Small intestine (tissue), 7 donors: Measurements from ENCODE around the gene LMX1B. TPM values are rescaled to one million over a fixed set of nuclear protein-coding genes. Genes with fewer than 3 reads are reported as not detected.

ENCODE experiments used
- DNase-seq, 2 donors: peaks; one replicate each; pipeline versions ENCODE4 v3.0.0 to v3.0.0-alpha.2; 2013
- FAIRE-seq: peaks from 2 replicates; lab custom pipeline; 2012; peaks lifted over from hg19 to GRCh38; lab: Jason Lieb, UNC
- H3K27ac ChIP-seq, 3 donors: one replicate each; pipeline ENCODE4 v1.5.1; 2013; ENCODE audit warnings: low read length in 2 of 3, mild to moderate bottlenecking in 2 of 3, control low read depth in 1 of 3, inconsistent platforms in 1 of 3, low read depth in 1 of 3, moderate library complexity in 1 of 3
- H3K27me3 ChIP-seq, 3 donors: one replicate each; pipeline ENCODE4 v1.6.1; 2013; ENCODE audit warnings: low read length in 3 of 3, inconsistent platforms in 1 of 3; ENCODE audit not compliant: control insufficient read depth in 3 of 3, insufficient read depth in 3 of 3
- H3K36me3 ChIP-seq, 3 donors: one replicate each; pipeline ENCODE4 v1.6.1; 2013; ENCODE audit warnings: low read length in 3 of 3, inconsistent platforms in 1 of 3, low read depth in 1 of 3, mild to moderate bottlenecking in 1 of 3, moderate library complexity in 1 of 3; ENCODE audit not compliant: control insufficient read depth in 3 of 3, insufficient read depth in 2 of 3
- H3K4me1 ChIP-seq, 3 donors: one replicate each; pipeline ENCODE4 v1.6.1; 2013; ENCODE audit warnings: low read length in 2 of 3, inconsistent platforms in 1 of 3, low read depth in 1 of 3, mild to moderate bottlenecking in 1 of 3, moderate library complexity in 1 of 3; ENCODE audit not compliant: control insufficient read depth in 3 of 3, insufficient read depth in 2 of 3
- H3K4me3 ChIP-seq, 3 donors: one replicate each; pipeline ENCODE4 v1.5.1; 2013; ENCODE audit warnings: low read length in 3 of 3, control low read depth in 1 of 3, inconsistent platforms in 1 of 3, low read depth in 1 of 3, mild to moderate bottlenecking in 1 of 3, moderate library complexity in 1 of 3
- H3K9me3 ChIP-seq, 2 donors: one replicate each; pipeline ENCODE4 v1.6.1; 2013; ENCODE audit warnings: low read depth in 1 of 2, low read length in 1 of 2; ENCODE audit not compliant: control insufficient read depth in 2 of 2, insufficient read depth in 1 of 2
- WGBS, 3 donors: extraction: QIAGEN DNeasy Blood & Tissue Kit; methylation state at CpG; one replicate each; pipeline ENCODE4 v1.1.7; 2013; 5-methylcytosine and 5-hydroxymethylcytosine counted together
- polyA plus RNA-seq, 4 donors: library from polyadenylated mRNA; stranded (reverse) in 3 of 4; unstranded in 1 of 4; fragments of 200-250 nt in 3 of 4; fragments of 120-200 nt in 1 of 4; gene quantifications; one replicate each; pipeline versions ENCODE4 v1.2.1 to v1.2.3, GENCODE V29; 2013
- donor health status: healthy with polysubstance abuse.
- donor health status: control.
- donor health status: control.
- donor health status: Bipolar disorder and iron deficiency.
- donor health status: healthy.

The LMX1B gene
- polyA plus RNA-seq, 4 donors: 0.13 to 0.75 TPM; not detected in 2

- FAIRE-seq: no peak
- H3K27me3 ChIP-seq: peaks cover 0 to 93% (median 44%) of the 10 kb centered on the region in 3 donors
- no peaks in the 10 kb centered on the region for H3K36me3 ChIP-seq
- H3K9me3 ChIP-seq: no peaks in the 10 kb centered on the region
- no peak for DNase-seq
- H3K4me1 ChIP-seq: no peaks in the 10 kb centered on the region
- no peak overlapping the region for H3K27ac ChIP-seq
- 14 to 18% (median 14%) methylated on average over 11 of the region's 11 CpGs for WGBS, 3 donors
- H3K4me3 ChIP-seq: no peak overlapping the region
These were observed 62.5 kb downstream of the LMX1B start for GRCh38 chr9:126676102-126676684.

DNA sequence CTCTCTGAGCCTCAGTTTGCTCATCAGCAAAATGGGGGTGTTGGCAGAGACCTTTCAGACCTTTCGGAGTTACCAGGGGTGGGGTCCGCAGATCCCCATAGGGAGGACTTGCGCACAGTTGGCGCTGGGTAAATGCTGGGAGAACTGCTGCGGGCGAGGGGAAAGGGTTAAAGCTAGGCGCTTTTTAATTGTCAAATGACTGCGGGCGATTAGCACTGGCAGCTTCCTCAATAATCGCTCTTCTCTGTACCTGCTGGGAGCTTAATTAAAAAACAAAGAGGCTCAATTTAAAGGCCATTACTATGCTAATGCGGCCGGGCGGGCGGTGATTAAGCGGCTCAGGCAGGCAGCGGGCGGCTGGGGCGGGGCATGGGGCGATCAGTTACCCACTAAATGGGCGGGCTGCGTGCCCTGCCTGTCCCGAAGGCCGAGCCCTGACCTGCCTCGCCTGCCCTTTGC, 63.0 kb downstream of the LMX1B start:
- H3K27me3 ChIP-seq: peaks cover 0 to 92% (median 44%) of the 10 kb centered on the region in 3 donors
- FAIRE-seq: no peak
- 2 to 7% (median 5%) methylated on average over 24 of the region's 24 CpGs for WGBS, 3 donors
- DNase-seq: no peak
- H3K4me3 ChIP-seq: no peak overlapping the region
- H3K36me3 ChIP-seq: no peaks in the 10 kb centered on the region
- H3K9me3 ChIP-seq: no peaks in the 10 kb centered on the region
- H3K4me1 ChIP-seq: no peaks in the 10 kb centered on the region
- no peak overlapping the region for H3K27ac ChIP-seq

DNA sequence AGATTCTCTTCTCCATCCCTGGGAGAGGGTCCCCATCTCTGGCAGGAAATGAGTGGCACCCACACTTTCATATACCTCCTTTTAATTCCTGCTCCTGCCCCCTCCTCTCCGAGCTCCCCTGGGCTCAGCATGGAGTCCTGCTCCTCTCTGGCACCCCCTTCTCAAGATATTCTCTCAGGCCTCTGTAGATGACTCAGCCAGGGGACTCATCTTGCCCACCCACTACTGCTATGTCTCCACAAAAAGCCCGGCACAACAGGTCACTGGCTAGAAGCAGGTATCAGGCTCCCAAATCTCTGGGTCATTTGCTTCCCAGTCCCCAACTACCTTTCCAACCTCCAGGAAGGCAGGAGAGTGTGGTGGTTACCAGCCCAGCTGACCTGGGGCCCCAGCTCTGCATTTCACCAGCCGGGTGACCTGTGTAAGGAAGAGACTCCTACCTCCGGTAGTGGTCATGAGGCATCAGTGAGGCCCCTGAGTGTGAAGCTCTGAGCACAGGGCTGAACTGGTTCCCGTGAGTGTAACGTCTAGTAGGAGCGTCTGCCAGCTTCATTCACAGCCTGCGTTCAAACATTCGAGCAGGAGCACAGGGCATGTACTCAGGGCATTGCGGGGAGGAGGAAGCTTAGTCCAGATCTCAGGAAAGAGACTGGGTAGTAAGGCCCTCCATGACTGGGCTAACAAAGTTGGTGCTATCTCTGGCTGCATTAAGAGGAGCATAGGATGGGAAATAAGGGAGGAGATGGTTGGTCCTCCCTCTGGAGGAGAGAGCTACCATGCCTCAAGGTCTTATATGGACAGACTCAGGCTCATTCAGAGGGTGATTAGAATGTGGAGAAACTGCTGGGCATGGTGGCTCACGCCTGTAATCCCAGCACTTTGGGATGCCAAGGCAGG, 63.7 kb downstream of the LMX1B start:
- DNase-seq: no peak
- FAIRE-seq: no peak
- Histone ChIP-seq H3K9me3 (peaks cover 0 to 2% of the 10 kb centered on the region in 2 donors), H3K27ac (no peak overlapping the region), H3K27me3 (peaks cover 0 to 92% (median 41%) of the 10 kb centered on the region in 3 donors), H3K36me3 (no peaks in the 10 kb centered on the region), H3K4me1 (no peaks in the 10 kb centered on the region), H3K4me3 (no peak overlapping the region)
- 22 to 26% (median 23%) methylated on average over 11 of the region's 11 CpGs for WGBS, 3 donors

DNA sequence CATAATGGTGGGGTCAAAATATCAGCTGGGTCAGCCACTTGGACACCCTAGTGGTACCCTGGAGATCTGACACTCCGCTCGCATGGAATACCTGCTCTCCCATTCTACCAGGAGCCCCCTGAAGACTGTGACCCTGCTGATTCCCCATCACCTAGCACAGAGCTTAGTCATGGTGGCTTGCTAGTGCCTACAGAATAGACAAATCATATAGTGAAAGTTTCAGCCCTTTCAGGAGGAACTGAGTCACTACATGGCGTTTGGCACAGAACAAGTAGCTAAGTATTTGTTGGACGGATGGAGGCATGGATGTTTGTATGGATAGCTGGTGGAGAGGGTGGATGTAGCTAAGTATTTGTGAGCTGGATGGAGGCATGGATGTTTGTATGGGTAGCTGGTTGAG, 65.3 kb downstream of the LMX1B start:
- FAIRE-seq: no peak
- H3K4me1 ChIP-seq: peaks cover 0 to 3% (median 0%) of the 10 kb centered on the region in 3 donors
- H3K9me3 ChIP-seq: peaks cover 0 to 2% of the 10 kb centered on the region in 2 donors
- DNase-seq: no peak
- 70 to 81% (median 75%) methylated on average over 4 of the region's 4 CpGs for WGBS, 3 donors
- peaks cover 6 to 90% (median 33%) of the 10 kb centered on the region in 3 donors for H3K27me3 ChIP-seq
- no peak overlapping the region for H3K27ac ChIP-seq
- H3K4me3 ChIP-seq: no peak overlapping the region
- no peaks in the 10 kb centered on the region for H3K36me3 ChIP-seq

- FAIRE-seq: no peak
- DNase-seq: no peak
- Histone ChIP-seq H3K36me3 (no peaks in the 10 kb centered on the region), H3K9me3 (peaks cover 0 to 2% of the 10 kb centered on the region in 2 donors), H3K4me1 (peaks cover 0 to 3% (median 0%) of the 10 kb centered on the region in 3 donors), H3K27ac (no peak overlapping the region), H3K27me3 (peaks cover 9 to 90% (median 34%) of the 10 kb centered on the region in 3 donors), H3K4me3 (no peak overlapping the region)
- WGBS, 3 donors: 24 to 47% (median 28%) methylated on average over 7 of the region's 7 CpGs
These were observed 67.6 kb downstream of the LMX1B start for GRCh38 chr9:126681336-126681735.

DNA sequence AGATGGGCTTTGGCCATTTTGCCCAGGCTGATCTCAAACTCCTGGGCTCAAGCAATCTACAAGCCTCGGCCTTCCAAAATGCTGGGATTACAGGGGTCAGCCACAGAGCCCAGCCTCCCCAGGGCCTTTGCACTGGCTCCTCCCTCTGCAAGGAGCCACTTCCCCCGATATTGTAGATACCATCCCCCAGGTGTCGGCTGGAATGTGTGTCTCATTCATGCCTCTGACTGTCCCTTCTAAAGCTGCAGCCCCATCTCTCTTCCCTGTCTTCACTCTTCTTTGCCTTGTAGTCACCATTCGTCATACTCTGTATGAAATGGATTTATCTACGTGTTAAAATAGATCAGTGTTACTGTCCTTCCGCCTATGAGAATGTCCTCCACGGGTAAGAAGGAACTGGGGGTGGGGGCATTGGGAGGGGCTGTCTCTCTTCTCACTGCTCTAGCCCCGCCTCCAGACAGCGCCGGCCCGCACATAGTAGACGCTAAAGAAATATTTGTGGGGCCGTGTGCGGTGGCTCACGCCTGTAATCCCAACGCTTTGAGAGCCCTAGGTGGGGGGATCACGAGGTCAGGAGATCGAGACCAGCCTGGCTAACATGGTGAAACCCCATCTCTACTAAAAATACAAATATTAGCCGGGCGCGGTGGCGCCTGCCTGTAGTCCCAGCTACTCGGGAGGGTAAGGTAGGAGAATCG, 68.5 kb downstream of the LMX1B start:
- Histone ChIP-seq H3K27ac (no peak overlapping the region), H3K9me3 (peaks cover 0 to 2% of the 10 kb centered on the region in 2 donors), H3K4me1 (peaks cover 0 to 3% (median 0%) of the 10 kb centered on the region in 3 donors), H3K27me3 (peaks cover 9 to 86% (median 28%) of the 10 kb centered on the region in 3 donors), H3K4me3 (no peak overlapping the region), H3K36me3 (no peaks in the 10 kb centered on the region)
- no peak for DNase-seq
- FAIRE-seq: no peak
- 44 to 49% (median 49%) methylated on average over 24 of the region's 24 CpGs for WGBS, 3 donors

DNA sequence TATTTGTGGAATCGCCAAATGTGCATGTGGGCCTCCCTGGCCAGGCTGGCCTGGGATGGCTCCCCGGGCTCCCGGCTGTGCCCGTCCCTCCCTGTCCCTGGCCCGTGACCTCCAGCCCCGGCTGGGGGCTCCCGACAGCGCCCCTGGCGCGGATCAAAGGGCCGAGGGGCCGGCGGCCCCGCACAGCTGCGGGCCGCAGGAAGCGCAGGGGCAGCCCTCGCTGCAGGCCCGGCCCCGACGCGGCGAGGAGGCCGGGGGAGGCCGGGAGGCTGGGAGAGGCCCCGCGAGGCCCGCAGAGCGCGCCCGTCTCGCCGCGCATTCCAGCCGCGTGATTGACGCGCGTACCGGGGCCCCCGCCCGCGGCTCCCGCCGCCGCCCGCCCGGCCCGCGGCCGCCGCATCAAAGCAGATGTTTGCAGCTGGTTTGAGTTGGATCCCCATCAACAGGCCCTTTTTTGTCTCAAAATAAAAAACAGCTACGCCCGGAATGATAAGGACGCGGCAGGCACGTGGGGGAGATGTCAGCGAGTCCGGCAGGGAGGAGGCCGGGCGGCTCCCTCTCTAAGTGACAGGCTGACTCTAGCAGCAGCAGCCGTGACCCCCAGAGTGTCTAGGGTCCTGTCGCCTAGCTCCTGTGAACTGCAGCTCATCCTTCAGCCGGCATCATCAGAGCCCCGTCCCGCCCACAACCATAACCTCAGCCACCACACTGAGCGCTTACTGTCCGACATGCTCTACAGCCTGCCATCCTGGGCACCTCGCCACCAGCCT, 69.4 kb downstream of the LMX1B start:
- no peak overlapping the region for H3K4me3 ChIP-seq
- DNase-seq: no peak
- H3K27ac ChIP-seq: no peak overlapping the region
- H3K36me3 ChIP-seq: no peaks in the 10 kb centered on the region
- no peak for FAIRE-seq
- peaks cover 9 to 86% (median 26%) of the 10 kb centered on the region in 3 donors for H3K27me3 ChIP-seq
- H3K9me3 ChIP-seq: peaks cover 0 to 2% of the 10 kb centered on the region in 2 donors
- 1 to 4% (median 3%) methylated on average over 50 to 69 of the region's 69 CpGs for WGBS, 3 donors
- H3K4me1 ChIP-seq: peaks cover 0 to 3% (median 0%) of the 10 kb centered on the region in 3 donors
